ENCODE results near the gene CASQ1. TPM values are rescaled to one million over a fixed set of nuclear protein-coding genes. Genes with fewer than 3 reads are reported as not detected.

Gene CASQ1
- total RNA-seq, 1 donor from 2014 or later, result 1.7 TPM

DNA sequence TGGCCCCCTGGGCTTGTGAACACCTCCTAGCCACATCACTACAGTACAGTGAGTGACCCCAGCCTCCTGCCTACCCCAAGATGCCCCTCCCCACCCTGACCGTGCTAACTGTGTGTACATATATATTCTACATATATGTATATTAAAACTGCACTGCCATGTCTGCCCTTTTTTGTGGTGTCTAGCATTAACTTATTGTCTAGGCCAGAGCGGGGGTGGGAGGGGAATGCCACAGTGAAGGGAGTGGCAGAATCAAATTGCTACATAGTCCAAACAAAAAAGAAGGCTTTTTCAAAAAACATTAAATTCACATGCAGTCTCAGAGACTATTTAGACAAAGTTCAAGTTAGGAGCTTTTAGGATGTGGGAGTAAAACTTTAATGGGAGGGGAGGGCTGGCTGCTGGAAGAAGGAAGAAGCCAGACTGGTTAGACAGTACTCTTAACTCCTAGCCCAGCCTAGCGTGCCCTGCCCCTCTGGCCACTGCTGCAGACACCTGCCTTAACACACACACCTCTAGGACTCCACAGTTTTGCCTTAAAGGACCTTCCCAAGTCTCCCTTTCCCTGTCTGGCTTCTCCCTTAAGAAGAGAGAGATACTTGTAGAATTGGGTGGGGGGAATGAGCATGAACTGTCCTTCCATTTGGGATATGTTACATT is 24.2 kb downstream of the CASQ1 start:
- Mint-ChIP-seq H3K27me3 (ENCODE audit: low read depth, unreplicated experiment) (no peaks in the 10 kb centered on the region), H3K36me3 (ENCODE audit: low read depth, unreplicated experiment) (peaks cover 32% of the 10 kb centered on the region), H3K4me3 (ENCODE audit: unreplicated experiment) (peak overlapping the region; percentile 66), H3K27ac (ENCODE audit: unreplicated experiment) (peak overlapping the region; percentile 83), H3K4me1 (ENCODE audit: low read depth, unreplicated experiment) (peaks cover 71% of the 10 kb centered on the region), H3K9me3 (ENCODE audit: unreplicated experiment) (no peaks in the 10 kb centered on the region)
- Histone ChIP-seq H3K36me3 (ENCODE audit: insufficient read depth, low read length) (peaks cover 69% of the 10 kb centered on the region), H3K4me3 (ENCODE audit: insufficient read depth, low read depth, low read length) (no peak overlapping the region), H3K9me3 (ENCODE audit: insufficient read depth, low read depth, low read length) (no peaks in the 10 kb centered on the region), H2AFZ (ENCODE audit: low read depth, low read length) (no peak overlapping the region), H3K4me1 (ENCODE audit: insufficient read depth, low read length) (peaks cover 30% of the 10 kb centered on the region), H3K4me2 (ENCODE audit: low read length) (no peak overlapping the region), H3K27me3 (ENCODE audit: insufficient read depth, low read length) (no peaks in the 10 kb centered on the region), H3K27ac (ENCODE audit: low read depth, low read length) (no peak overlapping the region), H4K20me1 (ENCODE audit: insufficient read depth, low read length) (peaks cover 84% of the 10 kb centered on the region), H3K79me2 (ENCODE audit: insufficient read depth, low read length) (peaks cover 23% of the 10 kb centered on the region), H3K9ac (ENCODE audit: low read length) (no peak overlapping the region)
- no peak for DNase-seq (ENCODE audit: low read depth)
- no peak for TF ChIP-seq EZH2 (IDR thresholded peaks at IDR 0.05; ENCODE audit: insufficient read depth, low read length)
- TF ChIP-seq, protein P1, sequence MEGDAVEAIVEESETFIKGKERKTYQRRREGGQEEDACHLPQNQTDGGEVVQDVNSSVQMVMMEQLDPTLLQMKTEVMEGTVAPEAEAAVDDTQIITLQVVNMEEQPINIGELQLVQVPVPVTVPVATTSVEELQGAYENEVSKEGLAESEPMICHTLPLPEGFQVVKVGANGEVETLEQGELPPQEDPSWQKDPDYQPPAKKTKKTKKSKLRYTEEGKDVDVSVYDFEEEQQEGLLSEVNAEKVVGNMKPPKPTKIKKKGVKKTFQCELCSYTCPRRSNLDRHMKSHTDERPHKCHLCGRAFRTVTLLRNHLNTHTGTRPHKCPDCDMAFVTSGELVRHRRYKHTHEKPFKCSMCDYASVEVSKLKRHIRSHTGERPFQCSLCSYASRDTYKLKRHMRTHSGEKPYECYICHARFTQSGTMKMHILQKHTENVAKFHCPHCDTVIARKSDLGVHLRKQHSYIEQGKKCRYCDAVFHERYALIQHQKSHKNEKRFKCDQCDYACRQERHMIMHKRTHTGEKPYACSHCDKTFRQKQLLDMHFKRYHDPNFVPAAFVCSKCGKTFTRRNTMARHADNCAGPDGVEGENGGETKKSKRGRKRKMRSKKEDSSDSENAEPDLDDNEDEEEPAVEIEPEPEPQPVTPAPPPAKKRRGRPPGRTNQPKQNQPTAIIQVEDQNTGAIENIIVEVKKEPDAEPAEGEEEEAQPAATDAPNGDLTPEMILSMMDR (IDR thresholded peaks at IDR 0.05; ENCODE audit: insufficient read depth, low read depth, low read length), result no peak
- no peak for FAIRE-seq

DNA sequence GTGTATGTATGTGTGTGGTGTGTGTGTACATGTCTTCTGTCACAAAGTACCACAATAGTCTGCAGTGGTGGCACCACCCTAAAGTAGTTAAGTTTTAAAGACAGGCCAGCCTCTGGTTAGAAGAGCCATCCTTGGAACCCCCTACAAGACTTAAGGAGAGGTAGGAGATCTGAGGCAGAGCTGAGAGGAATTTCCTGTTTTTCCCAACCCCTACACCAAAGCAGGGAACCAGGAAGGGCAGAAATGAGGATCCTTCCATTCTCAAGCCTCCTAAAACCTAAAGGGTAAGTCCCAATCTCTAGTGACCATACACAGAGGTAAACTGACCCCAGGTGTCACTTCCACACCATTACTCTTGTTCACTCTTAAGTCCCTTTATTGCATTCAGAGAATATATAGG is 25.9 kb downstream of the CASQ1 start:
- Mint-ChIP-seq H3K27ac (ENCODE audit: unreplicated experiment) (no peak overlapping the region), H3K36me3 (ENCODE audit: low read depth, unreplicated experiment) (peaks cover 29% of the 10 kb centered on the region), H3K4me3 (ENCODE audit: unreplicated experiment) (no peak overlapping the region), H3K27me3 (ENCODE audit: low read depth, unreplicated experiment) (no peaks in the 10 kb centered on the region), H3K9me3 (ENCODE audit: unreplicated experiment) (no peaks in the 10 kb centered on the region), H3K4me1 (ENCODE audit: low read depth, unreplicated experiment) (peaks cover 58% of the 10 kb centered on the region)
- DNase-seq (ENCODE audit: low read depth) (no peak), FAIRE-seq (no peak)
- Histone ChIP-seq H3K36me3 (ENCODE audit: insufficient read depth, low read length) (peaks cover 76% of the 10 kb centered on the region), H3K9ac (ENCODE audit: low read length) (peak overlapping the region; percentile 2), H3K4me1 (ENCODE audit: insufficient read depth, low read length) (peaks cover 16% of the 10 kb centered on the region), H4K20me1 (ENCODE audit: insufficient read depth, low read length) (peaks cover 75% of the 10 kb centered on the region), H3K9me3 (ENCODE audit: insufficient read depth, low read depth, low read length) (no peaks in the 10 kb centered on the region), H2AFZ (ENCODE audit: low read depth, low read length) (no peak overlapping the region), H3K27ac (ENCODE audit: low read depth, low read length) (no peak overlapping the region), H3K4me2 (ENCODE audit: low read length) (no peak overlapping the region), H3K79me2 (ENCODE audit: insufficient read depth, low read length) (peaks cover 6% of the 10 kb centered on the region), H3K27me3 (ENCODE audit: insufficient read depth, low read length) (no peaks in the 10 kb centered on the region), H3K4me3 (ENCODE audit: insufficient read depth, low read depth, low read length) (no peak overlapping the region)
- TF ChIP-seq, protein P1 (IDR thresholded peaks at IDR 0.05; ENCODE audit: insufficient read depth, low read depth, low read length), result no peak
- no peak for TF ChIP-seq EZH2 (IDR thresholded peaks at IDR 0.05; ENCODE audit: insufficient read depth, low read length)

DNA sequence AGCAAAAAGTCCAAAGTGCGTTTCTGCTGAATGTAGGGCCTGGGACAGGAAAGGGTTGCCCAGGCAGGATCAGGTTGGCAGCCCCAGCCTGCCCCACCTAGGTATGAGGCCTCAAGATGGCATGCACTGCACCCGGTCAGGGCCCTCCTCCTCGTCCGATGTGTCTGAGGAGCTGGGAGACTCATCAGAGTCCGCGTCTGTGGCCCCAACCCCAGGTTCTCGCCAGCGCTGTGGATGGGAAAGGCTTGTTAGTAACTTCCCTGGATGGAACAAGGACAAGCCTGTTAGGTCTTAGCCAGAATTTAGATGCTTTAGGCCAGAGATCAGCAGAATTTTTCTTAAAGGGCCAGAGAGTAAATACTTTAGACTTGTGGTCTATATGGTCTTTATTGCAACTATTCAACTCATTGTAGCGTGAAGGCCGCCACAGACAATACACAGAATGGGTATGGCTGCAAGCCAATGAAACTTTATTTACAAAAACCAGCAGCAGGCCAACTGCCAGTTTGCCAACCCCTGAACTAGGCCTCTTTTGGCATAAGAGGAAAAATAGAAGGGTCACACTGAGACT is 27.2 kb downstream of the CASQ1 start:
- H2AFZ ChIP-seq (ENCODE audit: low read depth, low read length), result no peak overlapping the region
- no peak for FAIRE-seq
- Mint-ChIP-seq H3K27me3 (ENCODE audit: low read depth, unreplicated experiment) (no peaks in the 10 kb centered on the region), H3K27ac (ENCODE audit: unreplicated experiment) (peak overlapping the region; percentile 82), H3K4me3 (ENCODE audit: unreplicated experiment) (no peak overlapping the region), H3K9me3 (ENCODE audit: unreplicated experiment) (no peaks in the 10 kb centered on the region), H3K36me3 (ENCODE audit: low read depth, unreplicated experiment) (peaks cover 21% of the 10 kb centered on the region), H3K4me1 (ENCODE audit: low read depth, unreplicated experiment) (peaks cover 47% of the 10 kb centered on the region)
- peaks cover 70% of the 10 kb centered on the region for H4K20me1 ChIP-seq (ENCODE audit: insufficient read depth, low read length)
- no peaks in the 10 kb centered on the region for H3K79me2 ChIP-seq (ENCODE audit: insufficient read depth, low read length)
- peaks cover 77% of the 10 kb centered on the region for H3K36me3 ChIP-seq (ENCODE audit: insufficient read depth, low read length)
- DNase-seq (ENCODE audit: low read depth), result no peak
- no peak overlapping the region for H3K27ac ChIP-seq (ENCODE audit: low read depth, low read length)
- no peaks in the 10 kb centered on the region for H3K9me3 ChIP-seq (ENCODE audit: insufficient read depth, low read depth, low read length)
- peaks cover 14% of the 10 kb centered on the region for H3K4me1 ChIP-seq (ENCODE audit: insufficient read depth, low read length)
- no peak for TF ChIP-seq EZH2 (IDR thresholded peaks at IDR 0.05; ENCODE audit: insufficient read depth, low read length)
- TF ChIP-seq, protein P1 (IDR thresholded peaks at IDR 0.05; ENCODE audit: insufficient read depth, low read depth, low read length), result no peak
- H3K4me3 ChIP-seq (ENCODE audit: insufficient read depth, low read depth, low read length), result no peak overlapping the region
- H3K4me2 ChIP-seq (ENCODE audit: low read length), result peak overlapping the region; percentile 14
- H3K9ac ChIP-seq (ENCODE audit: low read length), result peak overlapping the region; percentile 21
- H3K27me3 ChIP-seq (ENCODE audit: insufficient read depth, low read length), result no peaks in the 10 kb centered on the region

Measured in astrocyte (in vitro differentiated cells and primary cell).